ENCODE measurements around the gene EEIG1. TPM values are rescaled to one million over a fixed set of nuclear protein-coding genes. Genes with fewer than 3 reads are reported as not detected.

EEIG1 gene
- 23.5 and 27.2 TPM in 2 replicates for total RNA-seq (2013; cell fraction: nucleolus; rRNA removed)
- total RNA-seq (2014; rRNA removed) (7.4 TPM in 2 replicates), total RNA-seq (2014; rRNA removed; fragmentation: Illumina TruSeq; extraction: Trizol) (8.5 and 9.5 TPM in 2 replicates), total RNA-seq (2021) (69.7 and 75.9 TPM in 2 replicates), polyA plus RNA-seq (2011; rRNA removed) (3.3 and 6.6 TPM in 2 replicates), polyA plus RNA-seq (2014; fragmentation: Illumina TruSeq; extraction: Trizol) (7.2 and 16.9 TPM in 2 replicates), polyA plus RNA-seq (2014; fragmentation: Nextera tagmentation; extraction: Ambion mirVana) (1 to 10 TPM; 1.2 to 2.7 TPM), polyA plus RNA-seq (2014; rRNA removed) (20.7 and 21.5 TPM in 2 replicates), polyA plus RNA-seq (2016; fragmentation: Nextera tagmentation; extraction: Ambion mirVana) (10 to 100 TPM in 1 of 2 experiments, 1 to 10 TPM in 1; 8.5 to 12.9 TPM), polyA minus RNA-seq (2011; rRNA and poly(A)+ RNA removed) (2.9 and 6.1 TPM in 2 replicates), Bru-seq, nascent RNA (percentile 79 among the genes with signal in this experiment), BruChase-seq, experiment 1, labeled RNA remaining after a 6-hour chase (percentile 76 among the genes with signal in this experiment), BruChase-seq, experiment 2, labeled RNA remaining after a 2-hour chase (percentile 81 among the genes with signal in this experiment)
- polyA plus RNA-seq (2011; ENCODE audit: low read depth), result 116 TPM
- polyA plus RNA-seq (2011; cell fraction: cytosol; rRNA removed), result 10.5 and 12.0 TPM in 2 replicates
- 13.2 and 14.7 TPM in 2 replicates for polyA plus RNA-seq (2011; cell fraction: nucleus; rRNA removed)
- 61.5 and 83.9 TPM in 2 replicates for polyA plus RNA-seq (2012)
- 4.0 and 8.6 TPM in 2 replicates for polyA minus RNA-seq (2011; cell fraction: cytosol; rRNA and poly(A)+ RNA removed)
- polyA minus RNA-seq (2011; cell fraction: nucleus; rRNA and poly(A)+ RNA removed), result 2.8 and 6.3 TPM in 2 replicates
- long read RNA-seq, experiment 1, partial matches to known transcripts, result 2 of 2 reads
- long read RNA-seq, experiment 1, other reads (novel, unspliced or antisense), result 0 of 2 reads
- long read RNA-seq, experiment 2, partial matches to known transcripts, result 0 of 1 reads
- long read RNA-seq, experiment 2, other reads (novel, unspliced or antisense), result 1 of 1 reads

- CTCF ChIA-PET, result interaction anchor here (0.8 to 7.8 kb wide), 6 partner anchors 25 to 91 kb away, joined by 3 to 63 read pairs (median 3); no protein-coding TSS in a partner anchor
- Histone ChIP-seq H3K4me1 (ENCODE audit: control insufficient read depth, insufficient read depth, low read length) (peaks cover 53% of the 10 kb centered on the region), H3K36me3 (ENCODE audit: control insufficient read depth in 2 of 2, insufficient read depth in 2 of 2, low read length in 1 of 2) (0 out of 4 replicates have a peak, but pooled peaks cover 0 to 3% of the 10 kb centered on the region in 2 experiments), H3K4me3 (peak within 1 kb of the TSS; percentile 93), H3K4me2 (ENCODE audit: control insufficient read depth, insufficient read depth) (peak within 1 kb of the TSS; percentile 100), H3K9ac (ENCODE audit: control insufficient read depth, insufficient read depth, low read length) (peak within 1 kb of the TSS; percentile 78), H4K20me1 (ENCODE audit: control insufficient read depth, insufficient read depth) (peaks cover 7% of the 10 kb centered on the region), H3K27me3 (replicated peaks in 1 of 2; ENCODE audit: control insufficient read depth in 2 of 2, insufficient read depth in 2 of 2, low read length in 1 of 2) (no peaks in the 10 kb centered on the region), H3K27ac (ENCODE audit: control insufficient read depth, insufficient read depth) (peak within 1 kb of the TSS; percentile 76), H3K79me2 (ENCODE audit: control insufficient read depth, insufficient read depth, low read length) (peaks cover 42% of the 10 kb centered on the region), H3K9me3 (replicated peaks; ENCODE audit: control insufficient read depth, insufficient read depth, low read length) (no peaks in the 10 kb centered on the region), H2AFZ (ENCODE audit: control insufficient read depth, low read depth, low read length) (peak within 1 kb of the TSS; percentile 77)
- peak; percentile 23 for FAIRE-seq
- POLR2A ChIA-PET, result interaction anchor here (0.5 to 4.6 kb wide), 7 partner anchors 10 to 210 kb away, joined by 3 to 22 read pairs (median 4); partner anchors contain the start of genes CIZ1, NAIF1 and SLC25A25
- in situ Hi-C loops (cut with MboI) (no loop called here), intact Hi-C loops (cut with micrococcal nuclease; ENCODE audit: unreplicated experiment) (no loop called here)
- no TSS peak for BruUV-seq (replicated peaks)
- peak; percentile 88 for ATAC-seq
- RAD21 ChIA-PET (ENCODE audit: unreplicated experiment), result interaction anchor here (0.6 to 2.2 kb wide), 9 partner anchors 10 to 91 kb away, joined by 3 to 7 read pairs (median 3); no protein-coding TSS in a partner anchor
- SMC1A ChIA-PET (ENCODE audit: uncharacterized antibody, unreplicated experiment), result interaction anchor here (1.0 to 3.7 kb wide), 7 partner anchors 11 to 53 kb away, joined by 3 to 20 read pairs (median 5); no protein-coding TSS in a partner anchor
- no peak for DNase-seq (ENCODE audit: low read depth, low spot score)
- WGBS (ENCODE audit: insufficient coverage, insufficient replicate concordance, low lambda C conversion rate, missing lambda C conversion rate), result under 1% methylated on average over 65 of the region's 93 CpGs
- TF ChIP-seq TAF1 (IDR thresholded peaks at IDR 0.05; ENCODE audit: borderline replicate concordance, low read depth, low read length) (peak; percentile 81; the same call in 1 of the 2 replicates), BHLHE40 (IDR thresholded peaks at IDR 0.05; ENCODE audit: borderline replicate concordance in 1 of 2, low read depth in 2 of 2, low read length in 1 of 2) (peak; percentile 13 to 52; a peak in 2 of 4 replicates), SREBF1 (IDR thresholded peaks at IDR 0.05; ENCODE audit: low read length) (no peak), POU2F2 (IDR thresholded peaks at IDR 0.05; ENCODE audit: borderline replicate concordance, low read depth, low read length) (no peak), ZBTB11 (CRISPR knock-in tag; IDR thresholded peaks at IDR 0.05) (no peak), USF2 (IDR thresholded peaks at IDR 0.05; ENCODE audit: borderline replicate concordance, low read depth, low read length) (no peak), LARP7 (IDR thresholded peaks at IDR 0.05) (peak; percentile 94), TCF7 (IDR thresholded peaks at IDR 0.05; ENCODE audit: borderline replicate concordance) (no peak), FOS (IDR thresholded peaks at IDR 0.05; ENCODE audit: borderline replicate concordance, extremely low read depth, insufficient read length) (peak; percentile 2), DPF2 (IDR thresholded peaks at IDR 0.05) (peak; percentile 83; the same call in 1 of the 2 replicates), GATAD2B (conservative IDR thresholded peaks at IDR 0.05; ENCODE audit: low read depth) (peak; percentile 83)
- TF ChIP-seq, protein P1, sequence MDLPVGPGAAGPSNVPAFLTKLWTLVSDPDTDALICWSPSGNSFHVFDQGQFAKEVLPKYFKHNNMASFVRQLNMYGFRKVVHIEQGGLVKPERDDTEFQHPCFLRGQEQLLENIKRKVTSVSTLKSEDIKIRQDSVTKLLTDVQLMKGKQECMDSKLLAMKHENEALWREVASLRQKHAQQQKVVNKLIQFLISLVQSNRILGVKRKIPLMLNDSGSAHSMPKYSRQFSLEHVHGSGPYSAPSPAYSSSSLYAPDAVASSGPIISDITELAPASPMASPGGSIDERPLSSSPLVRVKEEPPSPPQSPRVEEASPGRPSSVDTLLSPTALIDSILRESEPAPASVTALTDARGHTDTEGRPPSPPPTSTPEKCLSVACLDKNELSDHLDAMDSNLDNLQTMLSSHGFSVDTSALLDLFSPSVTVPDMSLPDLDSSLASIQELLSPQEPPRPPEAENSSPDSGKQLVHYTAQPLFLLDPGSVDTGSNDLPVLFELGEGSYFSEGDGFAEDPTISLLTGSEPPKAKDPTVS (IDR thresholded peaks at IDR 0.05; ENCODE audit: low read depth, low read length), result no peak
Observed at GRCh38 chr9:127980706-127981558, at the start of gene EEIG1. Gene EEIG1, minus strand, starts transcription at chr9:127980989. Its CDS starts 852 bp downstream, at chr9:127980137.
